Kidney epithelial cell (primary cell): ENCODE measurements around the gene SDCCAG8. TPM values are rescaled to one million over a fixed set of nuclear protein-coding genes. Genes with fewer than 3 reads are reported as not detected.

Source experiments
- DNase-seq: peaks from one replicate; pipeline ENCODE4 v3.0.0-alpha.2; 2010; ENCODE audit warnings: low read depth
- H3K27me3 ChIP-seq: 2 replicates; pipeline ENCODE4 v1.6.0; 2011; ENCODE audit warnings: low read length; ENCODE audit not compliant: control insufficient read depth, insufficient read depth
- H3K36me3 ChIP-seq: 2 replicates; pipeline ENCODE4 v1.5.1; 2011; ENCODE audit warnings: low read length; ENCODE audit not compliant: control insufficient read depth, insufficient read depth
- H3K4me3 ChIP-seq: 2 replicates; pipeline ENCODE4 v1.5.1; 2011; ENCODE audit warnings: low read depth, mild to moderate bottlenecking, control low read depth, low read length
- CTCF ChIP-seq: IDR thresholded peaks from 2 replicates; pipeline ENCODE4 v1.5.1; 2011; ENCODE audit warnings: mild to moderate bottlenecking, moderate library complexity, low read length, control low read depth, inconsistent platforms; ENCODE audit not compliant: insufficient read depth, poor library complexity, severe bottlenecking
- total RNA-seq: library from RNA; depleted of rRNA; stranded (reverse); fragments of >200 nt; gene quantifications from 2 replicates; pipeline ENCODE4 v1.2.3, GENCODE V29; 2015

Gene SDCCAG8
- total RNA-seq, 1 donor from 2014 or later, result 46.9 TPM

DNA sequence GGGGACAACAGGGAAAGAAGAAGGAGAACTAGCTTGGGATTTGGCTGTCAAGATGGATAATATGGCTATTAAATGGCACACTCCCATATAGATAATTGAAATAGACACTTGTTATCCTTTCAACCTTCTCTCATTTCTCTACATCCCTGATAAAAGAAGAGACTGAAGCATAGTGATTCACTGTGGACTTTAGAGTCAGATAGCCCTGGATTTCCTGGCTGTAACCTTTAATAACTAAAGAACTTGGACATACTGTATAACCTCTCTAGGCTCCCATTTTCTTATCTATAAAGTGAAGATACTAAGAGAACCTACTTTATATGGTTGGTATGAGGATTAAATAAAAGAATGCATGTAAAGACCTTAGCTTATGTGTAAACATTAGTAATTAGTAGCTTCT, 152.6 kb downstream of the SDCCAG8 start:
- DNase-seq, result no peak
- no peak for TF ChIP-seq CTCF
- H3K4me3 ChIP-seq, result no peak overlapping the region
- no peaks in the 10 kb centered on the region for H3K36me3 ChIP-seq
- no peaks in the 10 kb centered on the region for H3K27me3 ChIP-seq

GRCh38 chr1:243409284-243409683, 153.4 kb downstream of the SDCCAG8 start:
- no peak for DNase-seq
- no peaks in the 10 kb centered on the region for H3K36me3 ChIP-seq
- no peak for TF ChIP-seq CTCF
- H3K27me3 ChIP-seq, result no peaks in the 10 kb centered on the region
- no peak overlapping the region for H3K4me3 ChIP-seq

DNA sequence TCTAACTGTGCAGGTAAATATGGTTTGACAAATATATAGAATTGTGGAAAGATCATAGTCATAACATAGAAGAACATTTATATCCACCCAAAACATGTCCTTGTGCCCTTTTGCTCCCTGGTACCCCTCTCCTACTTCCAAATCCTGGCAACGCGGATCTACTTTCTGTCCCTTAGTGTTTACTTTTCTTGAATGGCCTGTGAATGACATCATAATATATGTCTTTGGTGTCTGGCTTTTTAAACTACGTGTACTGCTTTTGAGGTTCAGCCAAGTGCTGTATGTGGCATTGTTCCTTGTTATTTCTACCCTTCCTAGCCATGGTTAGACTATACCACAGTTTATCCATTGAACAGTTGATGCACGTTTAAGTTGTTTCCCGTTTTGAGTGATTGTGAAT, 155.6 kb downstream of the SDCCAG8 start:
- Histone ChIP-seq H3K4me3 (no peak overlapping the region), H3K27me3 (no peaks in the 10 kb centered on the region), H3K36me3 (no peaks in the 10 kb centered on the region)
- no peak for DNase-seq
- no peak for TF ChIP-seq CTCF

DNA sequence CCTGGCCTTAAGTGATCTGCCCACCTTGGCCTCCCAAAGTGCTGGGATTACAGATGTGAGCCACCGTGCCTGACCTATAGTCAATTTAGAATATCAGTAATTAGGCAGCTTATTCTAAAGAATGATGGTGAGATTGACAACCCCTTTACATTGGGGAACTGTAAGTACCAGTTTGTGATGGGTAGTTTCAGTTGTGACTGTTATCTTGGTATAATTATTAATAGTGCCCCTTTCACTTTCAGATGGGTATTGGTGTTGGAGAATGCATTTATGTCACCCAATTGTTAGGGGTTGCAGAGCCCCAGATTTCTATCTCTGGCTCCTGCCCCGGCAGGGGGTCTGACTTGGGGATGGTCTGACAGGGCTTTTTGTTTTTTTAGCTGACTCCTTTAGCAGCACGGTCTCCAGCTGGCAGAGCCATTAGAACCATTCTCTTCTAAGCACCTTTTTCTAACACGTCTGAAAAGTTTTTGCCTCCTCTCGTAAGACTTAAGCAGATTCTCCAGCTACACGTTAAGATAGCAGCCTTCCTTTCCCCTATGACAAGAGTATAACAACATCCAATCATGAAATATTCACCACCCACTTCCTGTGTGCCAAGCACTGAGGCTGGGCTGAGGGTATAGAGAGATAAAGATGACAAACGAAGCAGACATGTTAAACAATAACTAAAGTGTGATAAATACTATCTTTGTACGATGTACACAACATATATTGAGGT, 157.8 kb downstream of the SDCCAG8 start:
- H3K4me3 ChIP-seq, result no peak overlapping the region
- H3K36me3 ChIP-seq, result no peaks in the 10 kb centered on the region
- no peak for TF ChIP-seq CTCF
- no peaks in the 10 kb centered on the region for H3K27me3 ChIP-seq
- no peak for DNase-seq

- Histone ChIP-seq H3K4me3 (no peak overlapping the region), H3K27me3 (no peaks in the 10 kb centered on the region), H3K36me3 (no peaks in the 10 kb centered on the region)
- no peak for DNase-seq
- no peak for TF ChIP-seq CTCF
These were observed 158.3 kb downstream of the SDCCAG8 start for GRCh38 chr1:243414152-243414494.
